GM12865 (cell line): ENCODE results near the gene SYNE1.

Experiments
- DNase-seq: peaks from one replicate; pipeline ENCODE4 v3.0.0; 2010; ENCODE audit warnings: low read depth
- H3K4me3 ChIP-seq: 2 replicates; pipeline ENCODE4 v1.5.1; 2011; ENCODE audit warnings: mild to moderate bottlenecking, low read depth, low read length, control low read depth
- CTCF ChIP-seq: IDR thresholded peaks from 2 replicates; pipeline ENCODE4 v1.5.1; 2011; ENCODE audit warnings: low read length, control low read depth, low read depth, inconsistent platforms; ENCODE audit not compliant: insufficient read depth; ENCODE audit errors: missing control alignments

SYNE1 gene

GRCh38 chr6:152166897-152167296 is 470.3 kb downstream of the SYNE1 start:
- no peak overlapping the region for H3K4me3 ChIP-seq
- TF ChIP-seq CTCF, result no peak
- no peak for DNase-seq

GRCh38 chr6:152166497-152166896 is 470.7 kb downstream of the SYNE1 start:
- no peak overlapping the region for H3K4me3 ChIP-seq
- no peak for DNase-seq
- TF ChIP-seq CTCF, result no peak

GRCh38 chr6:152164957-152165356 is 472.2 kb downstream of the SYNE1 start:
- no peak for TF ChIP-seq CTCF
- DNase-seq, result no peak
- no peak overlapping the region for H3K4me3 ChIP-seq

GRCh38 chr6:152161501-152161900 is 475.7 kb downstream of the SYNE1 start:
- H3K4me3 ChIP-seq, result no peak overlapping the region
- TF ChIP-seq CTCF, result no peak
- DNase-seq, result peak; percentile 24

- TF ChIP-seq CTCF, result no peak
- no peak overlapping the region for H3K4me3 ChIP-seq
- DNase-seq, result peak; percentile 79
Measured at GRCh38 chr6:152160346-152160745, 476.8 kb downstream of the SYNE1 start.

GRCh38 chr6:152155792-152156191 is 481.4 kb downstream of the SYNE1 start:
- DNase-seq, result no peak
- no peak overlapping the region for H3K4me3 ChIP-seq
- no peak for TF ChIP-seq CTCF

GRCh38 chr6:152154559-152155356 is 482.4 kb downstream of the SYNE1 start:
- H3K4me3 ChIP-seq, result no peak overlapping the region
- DNase-seq, result no peak
- TF ChIP-seq CTCF, result no peak
